Gastrocnemius medialis (tissue), 4 donors: Measurements from ENCODE around the gene CAMTA2. TPM values are rescaled to one million over a fixed set of nuclear protein-coding genes. Genes with fewer than 3 reads are reported as not detected.
A peak's percentile ranks its signal among the peaks of the same experiment; 100 is the strongest.

ENCODE experiments used
- ATAC-seq, 2 donors: fragments of 150-250 bp; one replicate each; pipeline ENCODE4 v1.9.1; 2016
- DNase-seq, 2 donors: peaks; one replicate each; pipeline ENCODE4 v3.0.0-alpha.2; 2019
- H3K27ac ChIP-seq, 4 donors: fragments of 200-600 bp; sonication (generic); 1 replicate in 1 of 4; 2 replicates in 3 of 4; pipeline ENCODE4 v1.5.1; 2016 to 2018; ENCODE audit warnings: mild to moderate bottlenecking in 2 of 4, moderate library complexity in 1 of 4
- H3K27me3 ChIP-seq, 3 donors: fragments of 200-600 bp; sonication (generic) in 2 of 3; 1 replicate in 1 of 3; 2 replicates in 2 of 3; pipeline versions ENCODE4 v1.5.1 to v1.6.0; 2016 to 2019; ENCODE audit warnings: mild to moderate bottlenecking in 1 of 3, moderate library complexity in 1 of 3
- H3K36me3 ChIP-seq, 2 donors: fragments of 200-600 bp; sonication (generic) in 1 of 2; one replicate each; pipeline ENCODE4 v1.5.1; 2017 to 2018
- H3K4me1 ChIP-seq, 2 donors: fragments of 200-600 bp; sonication (generic) in 1 of 2; one replicate each; pipeline ENCODE4 v1.5.1; 2016 to 2017; ENCODE audit warnings: mild to moderate bottlenecking in 2 of 2
- H3K4me3 ChIP-seq, 4 donors: fragments of 200-600 bp; sonication (generic) in 3 of 4; 1 replicate in 1 of 4; 2 replicates in 3 of 4; pipeline ENCODE4 v1.5.1; 2016 to 2019; ENCODE audit warnings: mild to moderate bottlenecking in 2 of 4
- H3K9me3 ChIP-seq, 3 donors: fragments of 200-600 bp; sonication (generic) in 2 of 3; 1 replicate in 1 of 3; 2 replicates in 2 of 3; pipeline ENCODE4 v1.5.1; 2016 to 2019
- POLR2A ChIP-seq, 2 donors: fragments of 450-650 bp; IDR thresholded peaks; one replicate each; pipeline ENCODE4 v1.6.1; 2017; ENCODE audit warnings: antibody characterized with exemption in 2 of 2, mild to moderate bottlenecking in 2 of 2, moderate library complexity in 2 of 2
- in situ Hi-C, 4 donors: fragments of 200-750 bp; cut with MboI; loops; one replicate each; pipeline versions ENCODE4 v1.15.0 to v1.8.0; 2017; ENCODE audit warnings: low sequenced_read_pairs in 4 of 4
- intact Hi-C: fragments of 100-400 bp; cut with DNase I; formaldehyde crosslinking; loops from one replicate; pipeline ENCODE4 v1.15.1; 2023; ENCODE audit warnings: low total_unique reads
- total RNA-seq, 4 donors: library from RNA; depleted of rRNA; stranded (reverse); fragments of >200 nt; gene quantifications; one replicate each; pipeline versions ENCODE4 v1.1.0 to v1.2.3, GENCODE V29; 2016
- TF ChIP-seq, protein P1 (sequence below), 5 experiments: fragments of 450-650 bp in 3 of 5; fragments of 200-600 bp in 2 of 5; sonication (generic) in 2 of 5; IDR thresholded peaks in 4 of 5; conservative IDR thresholded peaks in 1 of 5; 1 replicate in 4 of 5; 2 replicates in 1 of 5; pipeline ENCODE4 v1.5.1; 2016 to 2019; ENCODE audit warnings: antibody characterized with exemption in 5 of 5, mild to moderate bottlenecking in 3 of 5, moderate library complexity in 3 of 5

CAMTA2 gene, protein sequence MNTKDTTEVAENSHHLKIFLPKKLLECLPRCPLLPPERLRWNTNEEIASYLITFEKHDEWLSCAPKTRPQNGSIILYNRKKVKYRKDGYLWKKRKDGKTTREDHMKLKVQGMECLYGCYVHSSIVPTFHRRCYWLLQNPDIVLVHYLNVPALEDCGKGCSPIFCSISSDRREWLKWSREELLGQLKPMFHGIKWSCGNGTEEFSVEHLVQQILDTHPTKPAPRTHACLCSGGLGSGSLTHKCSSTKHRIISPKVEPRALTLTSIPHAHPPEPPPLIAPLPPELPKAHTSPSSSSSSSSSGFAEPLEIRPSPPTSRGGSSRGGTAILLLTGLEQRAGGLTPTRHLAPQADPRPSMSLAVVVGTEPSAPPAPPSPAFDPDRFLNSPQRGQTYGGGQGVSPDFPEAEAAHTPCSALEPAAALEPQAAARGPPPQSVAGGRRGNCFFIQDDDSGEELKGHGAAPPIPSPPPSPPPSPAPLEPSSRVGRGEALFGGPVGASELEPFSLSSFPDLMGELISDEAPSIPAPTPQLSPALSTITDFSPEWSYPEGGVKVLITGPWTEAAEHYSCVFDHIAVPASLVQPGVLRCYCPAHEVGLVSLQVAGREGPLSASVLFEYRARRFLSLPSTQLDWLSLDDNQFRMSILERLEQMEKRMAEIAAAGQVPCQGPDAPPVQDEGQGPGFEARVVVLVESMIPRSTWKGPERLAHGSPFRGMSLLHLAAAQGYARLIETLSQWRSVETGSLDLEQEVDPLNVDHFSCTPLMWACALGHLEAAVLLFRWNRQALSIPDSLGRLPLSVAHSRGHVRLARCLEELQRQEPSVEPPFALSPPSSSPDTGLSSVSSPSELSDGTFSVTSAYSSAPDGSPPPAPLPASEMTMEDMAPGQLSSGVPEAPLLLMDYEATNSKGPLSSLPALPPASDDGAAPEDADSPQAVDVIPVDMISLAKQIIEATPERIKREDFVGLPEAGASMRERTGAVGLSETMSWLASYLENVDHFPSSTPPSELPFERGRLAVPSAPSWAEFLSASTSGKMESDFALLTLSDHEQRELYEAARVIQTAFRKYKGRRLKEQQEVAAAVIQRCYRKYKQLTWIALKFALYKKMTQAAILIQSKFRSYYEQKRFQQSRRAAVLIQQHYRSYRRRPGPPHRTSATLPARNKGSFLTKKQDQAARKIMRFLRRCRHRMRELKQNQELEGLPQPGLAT
- 10 to 100 TPM; 19.1 to 46.4 (median 36.4) TPM for total RNA-seq

DNA sequence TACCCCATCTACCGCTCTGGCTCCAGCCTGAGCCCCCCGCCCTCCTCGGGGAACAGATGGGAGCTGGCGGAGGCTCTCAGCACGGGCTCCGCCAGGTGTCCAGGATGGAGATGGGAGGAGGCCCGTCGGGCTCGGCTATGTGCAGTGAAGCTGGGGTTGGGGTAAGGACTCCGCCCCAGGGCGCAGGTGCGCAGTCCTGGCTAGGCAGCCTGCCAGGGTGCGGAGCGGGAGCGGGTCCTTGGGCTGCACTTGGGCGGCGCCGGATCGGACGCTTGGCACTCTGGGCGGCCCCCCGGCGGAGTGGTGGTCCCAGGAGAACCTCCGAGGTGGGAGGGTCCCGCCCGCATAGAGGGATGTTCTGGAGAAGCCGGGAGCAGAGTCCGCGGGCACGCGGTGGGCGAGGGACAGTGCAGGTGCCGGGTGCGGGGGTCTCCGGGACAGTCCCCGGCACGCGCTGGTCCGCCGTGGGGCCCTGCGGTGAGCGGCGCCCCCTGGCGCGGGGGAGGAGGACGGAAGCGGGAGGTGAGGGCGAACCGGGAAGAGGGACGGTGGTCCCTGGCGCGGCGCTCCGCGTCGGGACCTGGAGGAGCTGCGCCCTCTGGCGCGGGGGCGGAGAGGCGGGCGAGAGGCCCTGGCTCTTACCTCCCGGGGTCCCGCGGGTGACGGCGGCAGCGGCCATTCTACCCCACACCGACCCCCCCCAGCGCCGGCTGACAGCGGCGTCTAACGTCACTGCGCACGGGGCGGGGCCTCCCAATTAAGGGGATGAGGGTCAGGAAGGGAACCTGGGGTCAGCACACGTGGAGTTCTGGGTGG, at the start of gene CAMTA2:
TSS of gene CAMTA2 (minus strand) at position 725 of the 816 bp plus-strand sequence. CDS start 1,453 bp downstream, outside the sequence.
- intact Hi-C loops: loop anchor here (1.0 to 2.0 kb wide), 3 partner anchors 20 to 78 kb away; partner anchors contain the start of genes RNF167, SLC25A11 and SPAG7
- TF ChIP-seq, protein P1, sequence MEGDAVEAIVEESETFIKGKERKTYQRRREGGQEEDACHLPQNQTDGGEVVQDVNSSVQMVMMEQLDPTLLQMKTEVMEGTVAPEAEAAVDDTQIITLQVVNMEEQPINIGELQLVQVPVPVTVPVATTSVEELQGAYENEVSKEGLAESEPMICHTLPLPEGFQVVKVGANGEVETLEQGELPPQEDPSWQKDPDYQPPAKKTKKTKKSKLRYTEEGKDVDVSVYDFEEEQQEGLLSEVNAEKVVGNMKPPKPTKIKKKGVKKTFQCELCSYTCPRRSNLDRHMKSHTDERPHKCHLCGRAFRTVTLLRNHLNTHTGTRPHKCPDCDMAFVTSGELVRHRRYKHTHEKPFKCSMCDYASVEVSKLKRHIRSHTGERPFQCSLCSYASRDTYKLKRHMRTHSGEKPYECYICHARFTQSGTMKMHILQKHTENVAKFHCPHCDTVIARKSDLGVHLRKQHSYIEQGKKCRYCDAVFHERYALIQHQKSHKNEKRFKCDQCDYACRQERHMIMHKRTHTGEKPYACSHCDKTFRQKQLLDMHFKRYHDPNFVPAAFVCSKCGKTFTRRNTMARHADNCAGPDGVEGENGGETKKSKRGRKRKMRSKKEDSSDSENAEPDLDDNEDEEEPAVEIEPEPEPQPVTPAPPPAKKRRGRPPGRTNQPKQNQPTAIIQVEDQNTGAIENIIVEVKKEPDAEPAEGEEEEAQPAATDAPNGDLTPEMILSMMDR (IDR thresholded peaks at IDR 0.05 in 4 of 5, conservative IDR thresholded peaks at IDR 0.05 in 1 of 5): peak; percentile 80 to 96 (median 94)
- peak; percentile 89 to 91 for TF ChIP-seq POLR2A (IDR thresholded peaks at IDR 0.05)
- peaks cover 17 to 20% of the 10 kb centered on the region in 2 donors for H3K4me1 ChIP-seq

DNA sequence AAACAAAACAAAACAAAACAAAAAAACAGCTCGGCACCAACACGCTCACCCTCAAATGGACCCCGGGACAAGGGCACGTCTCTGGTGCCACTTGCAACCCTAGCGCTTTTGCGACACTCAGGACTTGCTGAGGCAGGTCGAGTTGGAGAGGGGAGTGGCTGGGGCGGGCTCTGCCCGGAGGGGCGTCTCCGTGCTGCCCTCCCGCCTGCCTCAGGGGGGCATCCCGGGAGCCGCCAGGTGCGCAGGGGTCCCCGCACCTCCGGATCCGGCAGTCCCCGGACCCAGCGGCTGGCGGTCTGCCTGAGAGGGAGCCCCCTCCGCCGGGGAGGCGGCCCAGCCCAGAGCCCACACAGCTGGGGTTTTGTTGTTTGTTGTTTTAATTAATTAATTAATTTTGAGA, 47.8 kb upstream of the CAMTA2 start, which contains the start of gene SLC52A1:
TSS of gene SLC52A1 (minus strand) at position 112 of the 400 bp plus-strand sequence. CDS start 820 bp downstream, outside the sequence.
- ATAC-seq: no peak
- no peak for DNase-seq
- in situ Hi-C loops: no loop called here
- Histone ChIP-seq H3K27ac (no peak within 1 kb of the TSS), H3K4me1 (no peaks in the 10 kb centered on the region), H3K36me3 (no peaks in the 10 kb centered on the region), H3K9me3 (no peaks in the 10 kb centered on the region), H3K4me3 (no peak within 1 kb of the TSS), H3K27me3 (peaks cover 8 to 11% (median 9%) of the 10 kb centered on the region in 3 donors)
- intact Hi-C loops: loop anchor here (2.0 kb wide), 1 partner anchor 13 kb away; no protein-coding TSS in a partner anchor
- TF ChIP-seq POLR2A (IDR thresholded peaks at IDR 0.05): no peak
- TF ChIP-seq, protein P1 (IDR thresholded peaks at IDR 0.05 in 4 of 5, conservative IDR thresholded peaks at IDR 0.05 in 1 of 5): no peak

More for the DNA sequence above, at the start of gene CAMTA2:
- in situ Hi-C loops: loop anchor here (5.0 to 10.0 kb wide), 3 partner anchors 72 to 78 kb away; no protein-coding TSS in a partner anchor
- H3K4me3 ChIP-seq: peak within 1 kb of the TSS; percentile 76 to 100 (median 94)
- no peaks in the 10 kb centered on the region for H3K27me3 ChIP-seq
- DNase-seq (peak; percentile 84 to 90), ATAC-seq (peak; percentile 92)
- peaks cover 0 to 22% of the 10 kb centered on the region in 2 donors for H3K36me3 ChIP-seq
- H3K9me3 ChIP-seq: no peaks in the 10 kb centered on the region
- peak within 1 kb of the TSS; percentile 88 to 98 (median 96) for H3K27ac ChIP-seq

DNA sequence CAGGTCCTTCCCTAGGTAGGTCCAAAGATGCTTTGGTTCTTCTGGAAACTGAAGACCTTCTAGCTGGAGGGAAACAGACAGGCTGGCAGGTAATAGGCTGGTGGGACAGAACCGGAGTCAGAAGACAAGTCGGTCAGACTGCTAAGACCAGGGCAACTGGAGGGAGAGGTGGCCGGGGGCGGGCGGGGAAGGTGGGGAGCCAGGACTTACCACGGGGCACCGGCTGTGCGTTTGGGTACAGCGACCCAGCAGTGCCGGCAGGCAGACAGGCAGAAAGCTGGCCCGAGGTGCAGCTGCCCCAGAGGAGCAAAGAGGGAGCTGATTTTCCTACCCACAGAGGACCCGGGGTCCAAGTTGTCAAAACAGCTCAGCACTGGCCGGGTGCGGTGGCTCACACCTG, 47.2 kb upstream of the CAMTA2 start:
- intact Hi-C loops (loop anchor here (2.0 kb wide), 1 partner anchor 14 kb away; no protein-coding TSS in a partner anchor), in situ Hi-C loops (no loop called here)
- ATAC-seq (no peak), DNase-seq (no peak)
- Histone ChIP-seq H3K27me3 (peaks cover 8 to 11% (median 9%) of the 10 kb centered on the region in 3 donors), H3K36me3 (no peaks in the 10 kb centered on the region), H3K4me3 (no peak overlapping the region), H3K4me1 (no peaks in the 10 kb centered on the region), H3K27ac (no peak overlapping the region), H3K9me3 (no peaks in the 10 kb centered on the region)
- no peak for TF ChIP-seq POLR2A (IDR thresholded peaks at IDR 0.05)
- TF ChIP-seq, protein P1 (IDR thresholded peaks at IDR 0.05 in 4 of 5, conservative IDR thresholded peaks at IDR 0.05 in 1 of 5): no peak
